ENCODE data around the gene ANKRD11.
"Not testable (repeated sequence)": the region's sequence is repeated elsewhere in the genome, so short reads cannot be mapped to it uniquely, and the experiment has no call there.

ANKRD11 gene

GRCh38 chr16:89280546-89281188, 209.7 kb downstream of the ANKRD11 start:
- DNase-seq (ENCODE audit: low read depth), result no peak

GRCh38 chr16:89279666-89280481, 210.5 kb downstream of the ANKRD11 start:
- no peak for DNase-seq (ENCODE audit: low read depth)

- DNase-seq (ENCODE audit: low read depth), result no peak
These were observed 211.7 kb downstream of the ANKRD11 start for GRCh38 chr16:89278441-89279240.

GRCh38 chr16:89277641-89278341, 212.6 kb downstream of the ANKRD11 start:
- no peak for DNase-seq (ENCODE audit: low read depth)

GRCh38 chr16:89277049-89277448, 213.3 kb downstream of the ANKRD11 start:
- DNase-seq (ENCODE audit: low read depth), result no peak

- DNase-seq (ENCODE audit: low read depth), result no peak
These were observed 214.3 kb downstream of the ANKRD11 start for GRCh38 chr16:89275837-89276720.

GRCh38 chr16:89275284-89275584, 215.1 kb downstream of the ANKRD11 start:
- DNase-seq (ENCODE audit: low read depth), result no peak

GRCh38 chr16:89274561-89275283, 215.6 kb downstream of the ANKRD11 start:
- DNase-seq (ENCODE audit: low read depth), result no peak

- no peak for DNase-seq (ENCODE audit: low read depth)
These were observed 216.5 kb downstream of the ANKRD11 start for GRCh38 chr16:89273741-89274472.

- DNase-seq (ENCODE audit: low read depth), result no peak
These were observed 217.7 kb downstream of the ANKRD11 start for GRCh38 chr16:89272631-89273030.

- DNase-seq (ENCODE audit: low read depth), result no peak
These were observed 219.6 kb downstream of the ANKRD11 start for GRCh38 chr16:89270666-89271345.

- DNase-seq (ENCODE audit: low read depth), result no peak
These were observed 220.3 kb downstream of the ANKRD11 start for GRCh38 chr16:89269805-89270665.

GRCh38 chr16:89268987-89269735, 221.2 kb downstream of the ANKRD11 start:
- DNase-seq (ENCODE audit: low read depth), result peak; percentile 56

- no peak for DNase-seq (ENCODE audit: low read depth)
These were observed 221.8 kb downstream of the ANKRD11 start for GRCh38 chr16:89268585-89268984.

- not testable (repeated sequence) for DNase-seq (ENCODE audit: low read depth)
These were observed 222.6 kb downstream of the ANKRD11 start for GRCh38 chr16:89267746-89268145.

GRCh38 chr16:89266521-89267134, 223.7 kb downstream of the ANKRD11 start:
- no peak for DNase-seq (ENCODE audit: low read depth)

- no peak for DNase-seq (ENCODE audit: low read depth)
These were observed 224.7 kb downstream of the ANKRD11 start for GRCh38 chr16:89265647-89266046.
